Liver (tissue), 9 donors: ENCODE results near the gene GJA5. TPM values are rescaled to one million over a fixed set of nuclear protein-coding genes. Genes with fewer than 3 reads are reported as not detected.

Experiments
- DNase-seq: peaks from one replicate; pipeline ENCODE4 v3.0.0-alpha.2; 2017; ENCODE audit warnings: low spot score
- H3K27ac ChIP-seq, 2 donors: one replicate each; pipeline ENCODE4 v1.7.0; 2013; ENCODE audit warnings: inconsistent platforms in 2 of 2, low read length in 2 of 2, control low read depth in 1 of 2, low read depth in 1 of 2, mild to moderate bottlenecking in 1 of 2
- H3K27me3 ChIP-seq, 4 donors: one replicate each; pipeline versions ENCODE4 v1.6.1 to v1.7.0; 2013; ENCODE audit warnings: low read length in 3 of 4, inconsistent platforms in 1 of 4, mild to moderate bottlenecking in 1 of 4, moderate library complexity in 1 of 4; ENCODE audit not compliant: control insufficient read depth in 4 of 4, insufficient read depth in 4 of 4
- H3K36me3 ChIP-seq, 4 donors: one replicate each; pipeline versions ENCODE4 v1.6.1 to v1.7.0; 2013; ENCODE audit warnings: low read length in 3 of 4, mild to moderate bottlenecking in 3 of 4, low read depth in 1 of 4, moderate library complexity in 1 of 4; ENCODE audit not compliant: control insufficient read depth in 4 of 4, insufficient read depth in 3 of 4
- H3K4me1 ChIP-seq, 4 donors: one replicate each; pipeline versions ENCODE4 v1.6.1 to v1.7.0; 2013; ENCODE audit warnings: low read length in 3 of 4, mild to moderate bottlenecking in 3 of 4, moderate library complexity in 1 of 4; ENCODE audit not compliant: control insufficient read depth in 4 of 4, insufficient read depth in 4 of 4
- H3K4me3 ChIP-seq, 3 donors: one replicate each; pipeline versions ENCODE4 v1.6.1 to v1.7.0; 2013; ENCODE audit warnings: low read length in 3 of 3, control low read depth in 1 of 3, low read depth in 1 of 3, mild to moderate bottlenecking in 1 of 3
- H3K9ac ChIP-seq, 2 donors: one replicate each; pipeline ENCODE4 v1.7.0; 2013; ENCODE audit warnings: low read length in 2 of 2, mild to moderate bottlenecking in 2 of 2, moderate library complexity in 2 of 2, control low read depth in 1 of 2, low read depth in 1 of 2
- H3K9me3 ChIP-seq, 4 donors: one replicate each; pipeline versions ENCODE4 v1.6.1 to v1.7.0; 2013; ENCODE audit warnings: low read length in 3 of 4; ENCODE audit not compliant: control insufficient read depth in 4 of 4
- EGR1 ChIP-seq, 2 donors: IDR thresholded peaks; 2 replicates each; pipeline ENCODE4 v1.6.1; 2016 to 2018; ENCODE audit warnings: antibody characterized with exemption in 2 of 2, low read depth in 2 of 2
- FOXA1 ChIP-seq: IDR thresholded peaks from 2 replicates; pipeline ENCODE4 v1.6.1; 2016; ENCODE audit warnings: antibody characterized with exemption
- FOXA2 ChIP-seq: IDR thresholded peaks from 2 replicates; pipeline ENCODE4 v1.6.1; 2016; ENCODE audit warnings: antibody characterized with exemption
- HNF4G ChIP-seq: IDR thresholded peaks from 2 replicates; pipeline ENCODE4 v1.6.1; 2016; ENCODE audit warnings: antibody characterized with exemption
- NR2F2 ChIP-seq: IDR thresholded peaks from 2 replicates; pipeline ENCODE4 v1.6.1; 2016; ENCODE audit warnings: antibody characterized with exemption
- RXRA ChIP-seq, 2 donors: IDR thresholded peaks; 2 replicates each; pipeline ENCODE4 v1.6.1; 2017 to 2018; ENCODE audit warnings: antibody characterized with exemption in 2 of 2, mild to moderate bottlenecking in 1 of 2
- SP1 ChIP-seq: IDR thresholded peaks from 2 replicates; pipeline ENCODE4 v1.6.1; 2018; ENCODE audit warnings: antibody characterized with exemption, mild to moderate bottlenecking
- TAF1 ChIP-seq: conservative IDR thresholded peaks from 2 replicates; pipeline ENCODE4 v1.6.1; 2016; ENCODE audit warnings: antibody characterized with exemption, mild to moderate bottlenecking
- WGBS: extraction: QIAGEN DNeasy Blood & Tissue Kit; methylation state at CpG from one replicate; pipeline ENCODE4 v1.1.7; 2013; 5-methylcytosine and 5-hydroxymethylcytosine counted together
- polyA plus RNA-seq, 2 donors: library from polyadenylated mRNA; stranded (reverse) in 1 of 2; unstranded in 1 of 2; fragments of 200-250 nt in 1 of 2; fragments of >200 nt in 1 of 2; fragmentation: Nextera tagmentation in 1 of 2; extraction: Ambion mirVana in 1 of 2; gene quantifications; one replicate each; pipeline versions ENCODE4 v1.2.1 to v1.2.3, GENCODE V29; 2013 to 2015
- total RNA-seq, 2 donors: library from RNA; depleted of rRNA; stranded (reverse); fragments of >200 nt; gene quantifications; one replicate each; pipeline ENCODE4 v1.2.3, GENCODE V29; 2014
- TF ChIP-seq, protein P1 (sequence below): fragments of 150-350 bp; IDR thresholded peaks from 2 replicates; pipeline ENCODE4 v1.5.1; 2017; ENCODE audit warnings: improper control_type of control experiment, low read depth, low read length; ENCODE audit not compliant: missing input control
- TF ChIP-seq, protein P2 (sequence below): IDR thresholded peaks from 2 replicates; pipeline ENCODE4 v1.6.1; 2016; ENCODE audit warnings: antibody characterized with exemption
- TF ChIP-seq, protein P3 (sequence below): IDR thresholded peaks from 2 replicates; pipeline ENCODE4 v1.6.1; 2016; ENCODE audit warnings: antibody characterized with exemption, mild to moderate bottlenecking
- donor health status: healthy.
- donor health status: healthy.
- donor health status: healthy.
- donor health status: healthy.
- donor health status: healthy.

The GJA5 gene
- total and polyA plus RNA-seq, 4 donors, result 0.70 to 1.8 (median 1.3) TPM

DNA sequence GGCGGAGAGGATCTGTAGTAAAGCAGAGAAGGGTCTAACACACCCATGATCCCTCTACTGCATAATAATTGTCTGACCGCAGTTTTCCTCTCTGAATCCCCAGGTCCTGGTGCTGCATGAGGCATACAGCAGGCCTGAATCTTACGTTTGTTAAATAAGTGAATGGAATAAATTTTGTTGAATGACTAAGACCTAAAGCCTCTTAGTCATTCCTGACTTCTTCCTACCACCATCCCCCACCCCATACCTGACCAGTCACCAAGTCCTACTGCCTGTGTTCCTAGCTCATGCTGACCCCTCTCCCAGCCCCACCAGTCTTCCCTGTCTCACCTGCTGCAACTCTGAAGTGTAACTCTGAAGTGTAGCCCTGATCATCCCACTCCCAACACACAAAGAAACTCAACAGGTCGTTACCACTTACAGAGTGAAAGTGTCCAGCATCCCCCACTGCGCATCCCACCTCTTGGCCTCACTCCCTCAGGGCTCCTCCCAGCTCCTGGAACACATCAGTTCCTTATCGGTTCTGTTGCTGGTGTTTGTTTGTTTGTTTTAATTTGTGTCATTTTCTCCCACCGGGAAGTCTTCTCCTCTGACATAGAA is 9.7 kb downstream of the GJA5 start:
- H3K4me1 ChIP-seq, result no peaks in the 10 kb centered on the region
- no peaks in the 10 kb centered on the region for H3K27me3 ChIP-seq
- TF ChIP-seq EGR1 (IDR thresholded peaks at IDR 0.05; ENCODE audit: low read depth in 2 of 2) (no peak), TAF1 (no peak), HNF4G (no peak), SP1 (no peak), NR2F2 (no peak), FOXA2 (no peak)
- TF ChIP-seq, protein P1, sequence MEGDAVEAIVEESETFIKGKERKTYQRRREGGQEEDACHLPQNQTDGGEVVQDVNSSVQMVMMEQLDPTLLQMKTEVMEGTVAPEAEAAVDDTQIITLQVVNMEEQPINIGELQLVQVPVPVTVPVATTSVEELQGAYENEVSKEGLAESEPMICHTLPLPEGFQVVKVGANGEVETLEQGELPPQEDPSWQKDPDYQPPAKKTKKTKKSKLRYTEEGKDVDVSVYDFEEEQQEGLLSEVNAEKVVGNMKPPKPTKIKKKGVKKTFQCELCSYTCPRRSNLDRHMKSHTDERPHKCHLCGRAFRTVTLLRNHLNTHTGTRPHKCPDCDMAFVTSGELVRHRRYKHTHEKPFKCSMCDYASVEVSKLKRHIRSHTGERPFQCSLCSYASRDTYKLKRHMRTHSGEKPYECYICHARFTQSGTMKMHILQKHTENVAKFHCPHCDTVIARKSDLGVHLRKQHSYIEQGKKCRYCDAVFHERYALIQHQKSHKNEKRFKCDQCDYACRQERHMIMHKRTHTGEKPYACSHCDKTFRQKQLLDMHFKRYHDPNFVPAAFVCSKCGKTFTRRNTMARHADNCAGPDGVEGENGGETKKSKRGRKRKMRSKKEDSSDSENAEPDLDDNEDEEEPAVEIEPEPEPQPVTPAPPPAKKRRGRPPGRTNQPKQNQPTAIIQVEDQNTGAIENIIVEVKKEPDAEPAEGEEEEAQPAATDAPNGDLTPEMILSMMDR, result no peak
- TF ChIP-seq, protein P2, sequence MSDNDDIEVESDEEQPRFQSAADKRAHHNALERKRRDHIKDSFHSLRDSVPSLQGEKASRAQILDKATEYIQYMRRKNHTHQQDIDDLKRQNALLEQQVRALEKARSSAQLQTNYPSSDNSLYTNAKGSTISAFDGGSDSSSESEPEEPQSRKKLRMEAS, result no peak
- TF ChIP-seq, protein P3, sequence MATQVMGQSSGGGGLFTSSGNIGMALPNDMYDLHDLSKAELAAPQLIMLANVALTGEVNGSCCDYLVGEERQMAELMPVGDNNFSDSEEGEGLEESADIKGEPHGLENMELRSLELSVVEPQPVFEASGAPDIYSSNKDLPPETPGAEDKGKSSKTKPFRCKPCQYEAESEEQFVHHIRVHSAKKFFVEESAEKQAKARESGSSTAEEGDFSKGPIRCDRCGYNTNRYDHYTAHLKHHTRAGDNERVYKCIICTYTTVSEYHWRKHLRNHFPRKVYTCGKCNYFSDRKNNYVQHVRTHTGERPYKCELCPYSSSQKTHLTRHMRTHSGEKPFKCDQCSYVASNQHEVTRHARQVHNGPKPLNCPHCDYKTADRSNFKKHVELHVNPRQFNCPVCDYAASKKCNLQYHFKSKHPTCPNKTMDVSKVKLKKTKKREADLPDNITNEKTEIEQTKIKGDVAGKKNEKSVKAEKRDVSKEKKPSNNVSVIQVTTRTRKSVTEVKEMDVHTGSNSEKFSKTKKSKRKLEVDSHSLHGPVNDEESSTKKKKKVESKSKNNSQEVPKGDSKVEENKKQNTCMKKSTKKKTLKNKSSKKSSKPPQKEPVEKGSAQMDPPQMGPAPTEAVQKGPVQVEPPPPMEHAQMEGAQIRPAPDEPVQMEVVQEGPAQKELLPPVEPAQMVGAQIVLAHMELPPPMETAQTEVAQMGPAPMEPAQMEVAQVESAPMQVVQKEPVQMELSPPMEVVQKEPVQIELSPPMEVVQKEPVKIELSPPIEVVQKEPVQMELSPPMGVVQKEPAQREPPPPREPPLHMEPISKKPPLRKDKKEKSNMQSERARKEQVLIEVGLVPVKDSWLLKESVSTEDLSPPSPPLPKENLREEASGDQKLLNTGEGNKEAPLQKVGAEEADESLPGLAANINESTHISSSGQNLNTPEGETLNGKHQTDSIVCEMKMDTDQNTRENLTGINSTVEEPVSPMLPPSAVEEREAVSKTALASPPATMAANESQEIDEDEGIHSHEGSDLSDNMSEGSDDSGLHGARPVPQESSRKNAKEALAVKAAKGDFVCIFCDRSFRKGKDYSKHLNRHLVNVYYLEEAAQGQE, result no peak
- WGBS, result 78% methylated on average over 7 of the region's 7 CpGs
- no peak overlapping the region for H3K4me3 ChIP-seq
- no peak for DNase-seq
- H3K9ac ChIP-seq, result no peak overlapping the region
- H3K36me3 ChIP-seq, result no peaks in the 10 kb centered on the region
- no peaks in the 10 kb centered on the region for H3K9me3 ChIP-seq
- H3K27ac ChIP-seq, result no peak overlapping the region

DNA sequence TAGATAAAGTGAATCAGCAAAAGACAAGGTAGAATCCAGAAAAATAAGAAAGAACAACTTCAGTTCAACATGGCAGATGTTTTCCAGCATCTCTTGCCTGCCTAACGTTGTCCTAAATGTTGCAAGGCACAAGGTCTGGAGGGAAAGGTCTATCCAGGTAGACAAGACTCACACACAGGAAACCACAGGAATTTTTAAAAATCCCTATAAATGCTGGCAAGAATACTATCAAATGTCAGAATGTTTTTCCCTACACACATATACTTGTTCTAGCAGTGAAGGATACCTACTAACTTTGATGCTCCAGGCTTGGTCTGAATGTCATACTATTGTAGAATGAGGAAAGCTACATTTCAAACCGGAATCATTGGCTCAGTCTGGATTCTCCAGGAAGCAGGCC is 10.6 kb downstream of the GJA5 start:
- Histone ChIP-seq H3K4me3 (no peak overlapping the region), H3K9me3 (no peaks in the 10 kb centered on the region), H3K27me3 (no peaks in the 10 kb centered on the region), H3K36me3 (no peaks in the 10 kb centered on the region), H3K27ac (no peak overlapping the region), H3K9ac (no peak overlapping the region), H3K4me1 (no peaks in the 10 kb centered on the region)
- no peak for DNase-seq
- WGBS, result 89% methylated on average over 2 of the region's 2 CpGs
- TF ChIP-seq, protein P1, result no peak
- no peak for TF ChIP-seq EGR1 (IDR thresholded peaks at IDR 0.05; ENCODE audit: low read depth in 2 of 2)
- no peak for TF ChIP-seq HNF4G
- TF ChIP-seq, protein P2, result no peak
- TF ChIP-seq FOXA1, result no peak
- no peak for TF ChIP-seq RXRA (IDR thresholded peaks at IDR 0.05)
